ENCODE results near the gene IGF2BP2. TPM values are rescaled to one million over a fixed set of nuclear protein-coding genes. Genes with fewer than 3 reads are reported as not detected.

Gene IGF2BP2
- total RNA-seq, 1 donor from 2014 or later, result 19.4 TPM

- TF ChIP-seq, protein P1, sequence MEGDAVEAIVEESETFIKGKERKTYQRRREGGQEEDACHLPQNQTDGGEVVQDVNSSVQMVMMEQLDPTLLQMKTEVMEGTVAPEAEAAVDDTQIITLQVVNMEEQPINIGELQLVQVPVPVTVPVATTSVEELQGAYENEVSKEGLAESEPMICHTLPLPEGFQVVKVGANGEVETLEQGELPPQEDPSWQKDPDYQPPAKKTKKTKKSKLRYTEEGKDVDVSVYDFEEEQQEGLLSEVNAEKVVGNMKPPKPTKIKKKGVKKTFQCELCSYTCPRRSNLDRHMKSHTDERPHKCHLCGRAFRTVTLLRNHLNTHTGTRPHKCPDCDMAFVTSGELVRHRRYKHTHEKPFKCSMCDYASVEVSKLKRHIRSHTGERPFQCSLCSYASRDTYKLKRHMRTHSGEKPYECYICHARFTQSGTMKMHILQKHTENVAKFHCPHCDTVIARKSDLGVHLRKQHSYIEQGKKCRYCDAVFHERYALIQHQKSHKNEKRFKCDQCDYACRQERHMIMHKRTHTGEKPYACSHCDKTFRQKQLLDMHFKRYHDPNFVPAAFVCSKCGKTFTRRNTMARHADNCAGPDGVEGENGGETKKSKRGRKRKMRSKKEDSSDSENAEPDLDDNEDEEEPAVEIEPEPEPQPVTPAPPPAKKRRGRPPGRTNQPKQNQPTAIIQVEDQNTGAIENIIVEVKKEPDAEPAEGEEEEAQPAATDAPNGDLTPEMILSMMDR (IDR thresholded peaks at IDR 0.05), result no peak
- no peaks in the 10 kb centered on the region for H3K9me3 ChIP-seq
Measured at GRCh38 chr3:185827595-185828344, 2.9 kb upstream of the IGF2BP2 start.

DNA sequence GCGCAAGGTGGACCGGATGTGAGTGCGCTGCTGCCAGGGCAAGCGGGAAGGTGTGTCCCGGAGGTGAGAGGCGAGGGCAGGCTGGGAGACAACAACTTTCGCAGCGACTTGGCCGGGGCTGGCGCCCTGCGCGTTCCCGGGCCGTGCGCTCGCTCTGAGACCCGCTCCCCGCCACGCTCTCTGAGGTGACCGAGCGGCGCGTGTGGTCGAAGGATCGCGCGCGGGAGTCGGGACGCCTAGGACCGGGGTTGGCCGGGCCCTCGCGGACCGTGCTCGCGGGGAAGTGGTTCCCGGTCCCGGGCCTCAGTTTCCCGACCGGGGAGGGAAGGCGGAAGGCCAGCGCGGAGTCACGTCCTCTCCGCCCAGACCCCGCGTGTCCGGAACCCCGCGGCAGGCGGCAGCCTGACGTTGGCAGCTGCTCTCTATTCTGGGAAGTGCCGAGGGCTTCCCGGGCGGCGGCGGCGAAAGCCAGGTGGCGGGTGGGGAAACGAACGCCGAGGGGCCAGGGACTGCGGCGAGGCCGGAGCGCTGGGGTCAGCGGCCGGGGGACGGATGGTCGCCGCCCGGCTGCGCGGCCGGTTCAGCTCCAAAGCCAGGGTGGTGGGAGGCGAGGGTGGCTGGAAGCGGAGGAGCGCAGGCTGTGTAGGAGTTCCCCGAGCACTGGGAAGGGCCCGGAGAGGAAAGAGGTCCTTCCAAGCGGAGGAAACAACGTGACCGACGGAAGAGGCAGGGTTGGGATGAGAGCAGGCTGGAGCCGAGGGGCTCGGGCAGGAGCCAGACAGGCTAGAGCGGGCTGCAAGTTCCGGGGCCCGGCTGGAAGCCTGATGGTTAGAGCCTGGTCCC, 1.0 kb upstream of the IGF2BP2 start:
- Histone ChIP-seq H3K27ac (peak overlapping the region; percentile 88), H3K27me3 (ENCODE audit: low read depth) (peaks cover 13% of the 10 kb centered on the region), H3K9me3 (no peaks in the 10 kb centered on the region), H3K4me3 (peak overlapping the region; percentile 87), H3K36me3 (no peaks in the 10 kb centered on the region), H3K4me1 (peaks cover 11% of the 10 kb centered on the region)
- TF ChIP-seq, protein P1 (IDR thresholded peaks at IDR 0.05), result no peak
- intact Hi-C loops (cut with DNase I), result no loop called here
- ATAC-seq (peak; percentile 57 to 72), DNase-seq (peak; percentile 70)

More at GRCh38 chr3:185827595-185828344, 2.9 kb upstream of the IGF2BP2 start:
- intact Hi-C loops (cut with DNase I), result no loop called here
- ATAC-seq, result no peak
- Histone ChIP-seq H3K4me1 (peaks cover 11% of the 10 kb centered on the region), H3K27ac (no peak overlapping the region), H3K27me3 (ENCODE audit: low read depth) (peaks cover 13% of the 10 kb centered on the region), H3K36me3 (no peaks in the 10 kb centered on the region), H3K4me3 (no peak overlapping the region)
- DNase-seq, result no peak

DNA sequence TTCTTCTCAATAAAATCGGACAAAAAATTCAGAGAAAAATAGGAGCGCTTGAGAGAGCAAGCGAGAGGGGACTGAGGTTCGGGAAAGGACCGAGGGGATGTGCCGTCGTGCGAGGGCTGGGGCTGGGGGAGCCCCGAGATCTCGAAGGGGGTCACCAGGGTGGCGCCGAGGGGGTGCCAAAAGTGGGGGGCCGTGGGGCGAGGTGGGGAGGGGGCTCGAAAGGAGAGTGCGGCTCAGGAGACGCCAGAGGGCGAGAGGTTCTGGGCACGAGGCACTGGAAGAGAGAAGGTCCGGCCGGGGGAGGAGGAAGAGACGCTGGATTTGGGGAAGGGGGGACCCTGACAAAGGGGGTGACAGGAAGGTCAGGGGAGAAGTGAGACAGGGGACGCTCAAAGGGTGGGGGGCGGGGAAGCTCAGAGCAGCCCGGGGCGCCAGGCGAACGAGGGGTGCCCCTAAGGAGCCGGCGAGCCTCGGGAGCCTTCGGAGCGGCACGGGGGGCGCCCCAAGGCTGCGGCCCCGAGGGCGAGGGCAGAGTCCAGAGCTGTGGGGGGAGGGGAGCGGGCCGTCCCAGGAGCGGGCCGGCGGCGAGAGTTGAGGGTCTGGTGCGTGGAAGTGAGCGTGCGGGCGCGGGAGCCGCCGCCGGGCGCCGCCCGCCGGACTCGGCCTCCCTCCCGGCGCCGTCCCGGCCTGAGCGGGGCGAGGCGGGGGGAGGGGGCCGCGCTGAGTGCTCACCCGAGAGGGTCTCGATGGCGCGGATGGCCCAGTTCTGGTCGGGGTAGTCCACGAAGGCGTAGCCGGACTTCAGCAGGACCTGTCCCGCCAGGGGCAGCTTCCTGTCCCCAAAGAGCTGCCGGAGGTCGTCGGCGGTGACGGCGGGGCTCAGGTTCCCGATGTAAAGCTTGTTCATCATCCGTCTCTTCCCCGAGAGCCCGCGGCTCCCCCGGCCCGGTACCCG, 514 bp downstream of the IGF2BP2 start:
- TF ChIP-seq, protein P1 (IDR thresholded peaks at IDR 0.05), result no peak
- ATAC-seq, result peak; percentile 45 to 60
- intact Hi-C loops (cut with DNase I), result no loop called here
- Histone ChIP-seq H3K9me3 (no peaks in the 10 kb centered on the region), H3K27ac (peak overlapping the region; percentile 88), H3K4me1 (peaks cover 11% of the 10 kb centered on the region), H3K4me3 (peak overlapping the region; percentile 87), H3K27me3 (ENCODE audit: low read depth) (peaks cover 13% of the 10 kb centered on the region), H3K36me3 (no peaks in the 10 kb centered on the region)
- peak; percentile 50 for DNase-seq

DNA sequence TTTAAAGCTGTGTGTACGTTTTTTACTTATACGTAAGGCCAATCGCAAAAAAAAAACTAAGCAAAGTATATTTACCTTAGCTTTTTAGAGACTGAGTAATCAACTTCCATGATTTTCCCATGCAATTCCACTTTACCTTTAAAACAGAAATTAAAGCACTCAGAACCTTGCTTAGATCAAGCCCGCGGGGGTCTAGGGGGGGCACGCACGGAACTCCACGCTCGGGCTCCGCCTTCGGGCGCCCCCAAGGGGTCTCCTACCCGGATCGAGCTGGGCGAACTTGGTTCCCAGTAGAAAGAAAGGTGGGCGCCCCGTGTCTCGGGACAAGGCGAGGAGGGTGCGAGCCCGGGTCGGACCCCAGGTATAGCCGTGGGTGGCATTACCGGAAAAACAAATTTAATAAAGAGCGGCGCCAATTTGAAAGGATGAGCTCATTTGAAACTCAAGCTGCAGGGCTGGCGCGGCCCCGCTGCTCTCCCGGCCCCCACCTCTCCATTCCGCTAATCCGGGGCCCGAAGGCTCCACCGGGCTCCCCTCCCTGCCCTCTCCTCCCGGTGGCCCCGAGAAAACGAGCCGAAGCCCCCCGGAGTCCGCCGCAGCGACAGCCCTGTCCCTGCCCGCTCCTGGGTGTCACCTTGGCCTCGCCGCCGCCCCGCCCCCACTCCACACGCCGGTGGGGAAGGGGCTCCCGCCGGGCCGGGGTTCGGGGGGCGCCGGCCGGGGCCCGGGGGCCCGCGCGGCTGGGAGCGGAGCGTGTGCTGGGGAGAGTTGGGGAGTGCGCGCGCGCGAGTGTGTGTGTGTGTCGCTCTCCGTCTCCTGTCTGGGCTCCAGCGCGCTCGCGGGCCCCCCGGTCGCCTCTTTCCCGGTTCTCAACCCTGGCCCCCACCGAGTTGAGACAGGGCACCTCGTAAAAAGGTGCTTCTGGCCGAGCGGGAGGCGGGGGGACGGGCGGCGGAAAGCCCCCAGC, 1.5 kb downstream of the IGF2BP2 start:
- Histone ChIP-seq H3K4me1 (peaks cover 11% of the 10 kb centered on the region), H3K4me3 (peak overlapping the region; percentile 87), H3K9me3 (no peaks in the 10 kb centered on the region), H3K27ac (peak overlapping the region; percentile 88), H3K36me3 (no peaks in the 10 kb centered on the region), H3K27me3 (ENCODE audit: low read depth) (peaks cover 13% of the 10 kb centered on the region)
- DNase-seq (peak; percentile 69), ATAC-seq (peak; percentile 50 to 55)
- intact Hi-C loops (cut with DNase I), result no loop called here
- TF ChIP-seq, protein P1 (IDR thresholded peaks at IDR 0.05), result no peak
